Right ventricle myocardium superior (tissue), 1 donor: ENCODE results near the gene ICOS. TPM values are rescaled to one million over a fixed set of nuclear protein-coding genes. Genes with fewer than 3 reads are reported as not detected.

ENCODE experiments used
- ATAC-seq: fragments of 200-7000 bp; cut with Tn5 transposase; one replicate; pipeline ENCODE4 v1.9.1; 2020; ENCODE audit warnings: mild to moderate bottlenecking; ENCODE audit not compliant: poor library complexity
- DNase-seq: peaks from one replicate; pipeline ENCODE4 v3.0.0-alpha.2; 2020
- intact Hi-C: fragments of 100-400 bp; cut with DNase I; formaldehyde crosslinking; loops from one replicate; pipeline ENCODE4 v1.11.2; 2022
- long read RNA-seq: library from polyadenylated mRNA; unstranded; transcript quantifications from one replicate; pipeline ENCODE4 v2.0.0, GENCODE V29; 2021
- total RNA-seq: library from RNA; stranded (reverse); fragmentation: NEBNext Ultra II Directional; extraction: Animal tissue kit (Norgen Biotek cat#: 25700); gene quantifications from one replicate; pipeline ENCODE4 v1.2.1, GENCODE V29; 2021
- donor health status: DM: no; HTN: yes; CAD: no; lungs with severe emphysema.

The ICOS gene
- total RNA-seq: not detected
- long read RNA-seq: 0 reads

GRCh38 chr2:203936535-203936934 lies at the start of gene ICOS:
ICOS (plus strand) TSS chr2:203936763; CDS start chr2:203936815, 52 bp downstream.
- intact Hi-C loops: no loop called here
- no peak for ATAC-seq
- no peak for DNase-seq

- ATAC-seq (peak; percentile 25), DNase-seq (no peak)
- intact Hi-C loops: no loop called here
These were observed 48.9 kb upstream of the ICOS start for GRCh38 chr2:203887677-203888076.

GRCh38 chr2:203889542-203889941 lies 47.0 kb upstream of the ICOS start:
- ATAC-seq: no peak
- intact Hi-C loops: no loop called here
- no peak for DNase-seq

GRCh38 chr2:203889944-203890343 lies 46.6 kb upstream of the ICOS start:
- no peak for ATAC-seq
- intact Hi-C loops: no loop called here
- DNase-seq: no peak

- DNase-seq (no peak), ATAC-seq (no peak)
- intact Hi-C loops: no loop called here
These were observed 45.8 kb upstream of the ICOS start for GRCh38 chr2:203890733-203891132.

- intact Hi-C loops: no loop called here
- ATAC-seq: peak; percentile 40
- DNase-seq: no peak
These were observed 45.1 kb upstream of the ICOS start for GRCh38 chr2:203891474-203891873.

GRCh38 chr2:203892207-203892606 lies 44.4 kb upstream of the ICOS start:
- DNase-seq: no peak
- ATAC-seq: no peak
- intact Hi-C loops: no loop called here

GRCh38 chr2:203893401-203893800 lies 43.2 kb upstream of the ICOS start:
- peak; percentile 77 for DNase-seq

GRCh38 chr2:203893840-203894239 lies 42.7 kb upstream of the ICOS start:
- ATAC-seq: peak; percentile 54
- intact Hi-C loops: no loop called here
- no peak for DNase-seq

More at GRCh38 chr2:203893401-203893800, 43.2 kb upstream of the ICOS start:
- intact Hi-C loops: no loop called here
- ATAC-seq: peak; percentile 87

- intact Hi-C loops: no loop called here
- DNase-seq (no peak), ATAC-seq (no peak)
These were observed 42.3 kb upstream of the ICOS start for GRCh38 chr2:203894262-203894661.

- DNase-seq (no peak), ATAC-seq (peak; percentile 26)
- intact Hi-C loops: no loop called here
These were observed 39.0 kb upstream of the ICOS start for GRCh38 chr2:203897544-203897943.

GRCh38 chr2:203898657-203899056 lies 37.9 kb upstream of the ICOS start:
- DNase-seq (no peak), ATAC-seq (no peak)
- intact Hi-C loops: no loop called here

- DNase-seq: no peak
- intact Hi-C loops: loop anchor here (10.0 kb wide), 1 partner anchor 415 kb away; no protein-coding TSS in a partner anchor
- ATAC-seq: no peak
These were observed 36.3 kb upstream of the ICOS start for GRCh38 chr2:203900253-203900652.

- no peak for DNase-seq
- intact Hi-C loops: loop anchor here (10.0 kb wide), 1 partner anchor 419 kb away; no protein-coding TSS in a partner anchor
- ATAC-seq: no peak
These were observed 32.5 kb upstream of the ICOS start for GRCh38 chr2:203904022-203904421.

GRCh38 chr2:203905656-203906055 lies 30.9 kb upstream of the ICOS start:
- ATAC-seq (no peak), DNase-seq (no peak)
- intact Hi-C loops: loop anchor here (10.0 kb wide), 1 partner anchor 421 kb away; no protein-coding TSS in a partner anchor

GRCh38 chr2:203908066-203908796 lies 28.3 kb upstream of the ICOS start:
- ATAC-seq (peak; percentile 54), DNase-seq (no peak)
- intact Hi-C loops: loop anchor here (10.0 kb wide), 1 partner anchor 423 kb away; no protein-coding TSS in a partner anchor

- intact Hi-C loops: loop anchor here (10.0 kb wide), 1 partner anchor 424 kb away; no protein-coding TSS in a partner anchor
- DNase-seq (no peak), ATAC-seq (peak; percentile 58)
These were observed 27.8 kb upstream of the ICOS start for GRCh38 chr2:203908797-203909185.

GRCh38 chr2:203909261-203909967 lies 27.1 kb upstream of the ICOS start:
- DNase-seq (no peak), ATAC-seq (peak; percentile 91)
- intact Hi-C loops: loop anchor here (10.0 kb wide), 1 partner anchor 425 kb away; no protein-coding TSS in a partner anchor

- DNase-seq (no peak), ATAC-seq (no peak)
- intact Hi-C loops: loop anchor here (10.0 kb wide), 1 partner anchor 425 kb away; no protein-coding TSS in a partner anchor
These were observed 26.6 kb upstream of the ICOS start for GRCh38 chr2:203909974-203910373.

- DNase-seq (no peak), ATAC-seq (no peak)
- intact Hi-C loops: no loop called here
These were observed 22.6 kb upstream of the ICOS start for GRCh38 chr2:203913947-203914346.
